H1 (cell line): ENCODE results near the gene NEO1. TPM values are rescaled to one million over a fixed set of nuclear protein-coding genes. Genes with fewer than 3 reads are reported as not detected.

Source experiments
- CTCF ChIA-PET: fragments of 300-600 bp; sonication (Branson Sonifier 250); formaldehyde crosslinking; loops from one replicate; lab custom pipeline; 2021; ENCODE audit not compliant: partially characterized antibody; lab: Charles Lee
- POLR2A ChIA-PET: fragments of 300-600 bp; sonication (Branson Sonifier 250); formaldehyde crosslinking; loops from one replicate; lab custom pipeline; 2021; ENCODE audit warnings: inconsistent platforms; ENCODE audit not compliant: partially characterized antibody; lab: Charles Lee
- DNase-seq, 2 experiments: peaks; one replicate each; pipeline versions ENCODE4 v3.0.0 to v3.0.0-alpha.2; 2010 to 2022; ENCODE audit warnings: low spot score in 2 of 2, low read depth in 1 of 2, mixed read lengths in 1 of 2
- FAIRE-seq: peaks from 2 replicates; lab custom pipeline; 2011; peaks lifted over from hg19 to GRCh38; lab: Jason Lieb, UNC
- H2AFZ ChIP-seq: 2 replicates; pipeline ENCODE4 v1.8.1; 2012; ENCODE audit warnings: low read length, inconsistent platforms
- H2AK5ac ChIP-seq: 2 replicates; pipeline ENCODE4 v1.6.1; 2013; ENCODE audit warnings: low read depth, low read length
- H2BK120ac ChIP-seq: replicated peaks from 2 replicates; pipeline ENCODE3; 2013; ENCODE audit warnings: low read depth, low read length, inconsistent platforms
- H2BK12ac ChIP-seq: 2 replicates; pipeline ENCODE4 v1.6.1; 2013; ENCODE audit warnings: low read depth, low read length
- H2BK15ac ChIP-seq: 2 replicates; pipeline ENCODE4 v1.6.1; 2013; ENCODE audit warnings: low read length
- H2BK20ac ChIP-seq: 2 replicates; pipeline ENCODE4 v1.6.1; 2013; ENCODE audit warnings: low read length
- H2BK5ac ChIP-seq: 2 replicates; pipeline ENCODE4 v1.6.1; 2013; ENCODE audit warnings: low read depth, low read length
- H3K14ac ChIP-seq: 2 replicates; pipeline ENCODE4 v1.6.1; 2013; ENCODE audit warnings: inconsistent platforms; ENCODE audit not compliant: insufficient read length
- H3K18ac ChIP-seq: 2 replicates; pipeline ENCODE4 v1.6.1; 2013; ENCODE audit warnings: low read length; ENCODE audit errors: extremely low read depth
- H3K23ac ChIP-seq: 2 replicates; pipeline ENCODE4 v1.6.1; 2013; ENCODE audit warnings: inconsistent platforms; ENCODE audit not compliant: insufficient read length
- H3K23me2 ChIP-seq: 2 replicates; pipeline ENCODE4 v1.6.1; 2013; ENCODE audit warnings: low read depth, low read length
- H3K27ac ChIP-seq: 2 replicates; pipeline ENCODE4 v1.6.1; 2011; ENCODE audit warnings: low read depth, low read length, inconsistent platforms
- H3K27me3 ChIP-seq, 4 experiments: replicated peaks in 1 of 4; 1 replicate in 1 of 4; 2 replicates in 3 of 4; pipeline versions ENCODE4 v1.6.1 to v1.8.1; 2011 to 2013; ENCODE audit warnings: low read length in 3 of 4, mild to moderate bottlenecking in 3 of 4, inconsistent platforms in 2 of 4, mixed read lengths in 2 of 4, moderate library complexity in 1 of 4; ENCODE audit not compliant: control insufficient read depth in 3 of 4, insufficient read depth in 3 of 4; ENCODE audit errors: extremely low read depth in 1 of 4
- H3K36me3 ChIP-seq, 4 experiments: 2 replicates each; pipeline versions ENCODE4 v1.6.1 to v1.8.1; 2011 to 2013; ENCODE audit warnings: mild to moderate bottlenecking in 4 of 4, low read length in 3 of 4, moderate library complexity in 2 of 4, control low read depth in 1 of 4, inconsistent platforms in 1 of 4; ENCODE audit not compliant: insufficient read depth in 4 of 4, control insufficient read depth in 2 of 4
- H3K4ac ChIP-seq: replicated peaks from 2 replicates; pipeline ENCODE3; 2013; ENCODE audit warnings: low read length, low read depth, mixed read lengths, inconsistent platforms; ENCODE audit not compliant: insufficient read length
- H3K4me1 ChIP-seq, 4 experiments: replicated peaks in 1 of 4; 1 replicate in 1 of 4; 2 replicates in 3 of 4; pipeline versions ENCODE4 v1.6.1 to v1.8.1; 2011 to 2013; ENCODE audit warnings: low read length in 3 of 4, inconsistent platforms in 2 of 4, mixed read lengths in 1 of 4; ENCODE audit not compliant: insufficient read depth in 4 of 4, control insufficient read depth in 3 of 4
- H3K4me2 ChIP-seq, 2 experiments: 2 replicates each; pipeline versions ENCODE4 v1.6.1 to v1.8.1; 2011 to 2013; ENCODE audit warnings: low read depth in 2 of 2, low read length in 2 of 2, control low read depth in 1 of 2, inconsistent platforms in 1 of 2, mild to moderate bottlenecking in 1 of 2; ENCODE audit not compliant: insufficient read depth in 1 of 2
- H3K4me3 ChIP-seq, 4 experiments: fragments of 200-600, 300-600 bp in 1 of 4; sonication (generic), shearing (Covaris generic), sonication (Bioruptor Twin) in 1 of 4; 2 replicates each; pipeline versions ENCODE4 v1.5.1 to v1.8.1; 2011 to 2016; ENCODE audit warnings: low read length in 4 of 4, low read depth in 3 of 4, control low read depth in 2 of 4, inconsistent platforms in 2 of 4, mild to moderate bottlenecking in 2 of 4, mixed read lengths in 1 of 4, moderate library complexity in 1 of 4; ENCODE audit not compliant: insufficient read depth in 2 of 4; ENCODE audit errors: extremely low read depth in 1 of 4
- H3K56ac ChIP-seq: replicated peaks from 2 replicates; pipeline ENCODE3; 2013; ENCODE audit warnings: low read depth, mild to moderate bottlenecking, mixed read lengths, low read length, inconsistent platforms; ENCODE audit not compliant: insufficient read length
- H3K79me1 ChIP-seq: 2 replicates; pipeline ENCODE4 v1.6.1; 2013; ENCODE audit warnings: low read depth, low read length, control low read depth
- H3K79me2 ChIP-seq, 2 experiments: 2 replicates each; pipeline versions ENCODE4 v1.6.1 to v1.8.1; 2012 to 2013; ENCODE audit warnings: low read length in 2 of 2, mild to moderate bottlenecking in 2 of 2, inconsistent platforms in 1 of 2; ENCODE audit not compliant: insufficient read depth in 2 of 2, control insufficient read depth in 1 of 2
- H3K9ac ChIP-seq, 4 experiments: replicated peaks in 1 of 4; 1 replicate in 1 of 4; 2 replicates in 3 of 4; pipeline versions ENCODE4 v1.6.1 to v1.8.1; 2011 to 2013; ENCODE audit warnings: low read depth in 3 of 4, low read length in 3 of 4, control low read depth in 2 of 4, mild to moderate bottlenecking in 2 of 4, moderate library complexity in 2 of 4, inconsistent platforms in 1 of 4; ENCODE audit errors: extremely low read depth in 1 of 4
- H3K9me3 ChIP-seq, 2 experiments: 2 replicates each; pipeline versions ENCODE4 v1.6.1 to v1.8.1; 2012 to 2013; ENCODE audit warnings: mild to moderate bottlenecking in 2 of 2, moderate library complexity in 2 of 2, control low read depth in 1 of 2, inconsistent platforms in 1 of 2, low read depth in 1 of 2, low read length in 1 of 2, mixed read lengths in 1 of 2; ENCODE audit not compliant: insufficient read depth in 2 of 2
- H4K20me1 ChIP-seq, 2 experiments: replicated peaks in 1 of 2; 2 replicates each; pipeline versions ENCODE3 to v1.8.1; 2011 to 2013; ENCODE audit warnings: inconsistent platforms in 2 of 2, low read length in 2 of 2, mild to moderate bottlenecking in 1 of 2; ENCODE audit not compliant: insufficient read depth in 2 of 2, control insufficient read depth in 1 of 2
- H4K5ac ChIP-seq: 2 replicates; pipeline ENCODE4 v1.6.1; 2013; ENCODE audit warnings: low read length, low read depth, mixed read lengths, inconsistent platforms; ENCODE audit not compliant: insufficient read length
- H4K8ac ChIP-seq: 2 replicates; pipeline ENCODE4 v1.8.0; 2013; ENCODE audit warnings: mild to moderate bottlenecking, moderate library complexity, low read length, inconsistent platforms; ENCODE audit not compliant: insufficient read depth; ENCODE audit errors: extremely low read depth
- H4K91ac ChIP-seq: replicated peaks from 2 replicates; pipeline ENCODE3; 2013; ENCODE audit warnings: low read length, mixed read lengths, inconsistent platforms; ENCODE audit not compliant: insufficient read length
- JUND ChIP-seq: IDR thresholded peaks from 2 replicates; pipeline ENCODE4 v1.6.1; 2011; ENCODE audit warnings: mild to moderate bottlenecking, improper control_type of control experiment, low read length
- NANOG ChIP-seq: IDR thresholded peaks from 2 replicates; pipeline ENCODE4 v1.6.1; 2011; ENCODE audit warnings: low read length, low read depth, mild to moderate bottlenecking, inconsistent platforms; ENCODE audit not compliant: insufficient read depth, poor library complexity, severe bottlenecking
- SIN3A ChIP-seq, 2 experiments: IDR thresholded peaks in 1 of 2; conservative IDR thresholded peaks in 1 of 2; 2 replicates each; pipeline ENCODE4 v1.6.1; 2011 to 2012; ENCODE audit warnings: low read length in 2 of 2, improper control_type of control experiment in 1 of 2, low read depth in 1 of 2, mild to moderate bottlenecking in 1 of 2
- SP4 ChIP-seq: IDR thresholded peaks from 2 replicates; pipeline ENCODE4 v1.6.1; 2012; ENCODE audit warnings: low read length, inconsistent platforms
- TAF7 ChIP-seq: optimal IDR thresholded peaks from 2 replicates; pipeline ENCODE3; 2011; ENCODE audit warnings: low read depth, mild to moderate bottlenecking, inconsistent platforms, low read length, moderate library complexity, borderline replicate concordance
- TCF12 ChIP-seq: IDR thresholded peaks from 2 replicates; pipeline ENCODE4 v1.6.1; 2011; ENCODE audit warnings: low read depth, mild to moderate bottlenecking, low read length
- WGBS, 2 experiments: shearing (Covaris generic) in 1 of 2; methylation state at CpG; one replicate each; pipeline versions ENCODE4 v1.1.6 to v1.1.7; 2013 to 2015; ENCODE audit warnings: low lambda C conversion rate in 2 of 2, mixed read lengths in 2 of 2, inconsistent platforms in 1 of 2, low coverage in 1 of 2, missing lambda C conversion rate in 1 of 2; ENCODE audit not compliant: insufficient replicate concordance in 2 of 2, insufficient coverage in 1 of 2, insufficient read length in 1 of 2; ENCODE audit errors: extremely low coverage in 1 of 2, missing lambda C conversion rate in 1 of 2; 5-methylcytosine and 5-hydroxymethylcytosine counted together
- polyA plus RNA-seq, 7 experiments: library from polyadenylated mRNA; depleted of rRNA in 3 of 7; stranded (reverse) in 5 of 7; unstranded in 2 of 7; fragments of >200 nt in 5 of 7; fragments of 200-250 nt in 2 of 7; gene quantifications; 1 replicate in 5 of 7; 2 replicates in 1 of 7; 4 replicates in 1 of 7; pipeline versions ENCODE4 v1.2.1 to v1.2.3, GENCODE V29; 2011 to 2013; ENCODE audit warnings: missing spikeins in 2 of 7, mixed read lengths in 2 of 7
- total RNA-seq: library from RNA; stranded (reverse); fragmentation: NEBNext Ultra II Directional; extraction: Animal tissue kit (Norgen Biotek cat#: 25700); gene quantifications from 2 replicates; pipeline ENCODE4 v1.2.1, GENCODE V29; 2021

NEO1 gene
- total and polyA plus RNA-seq, 2 of the 8 experiments (the other 6 are each of a cell fraction or from before 2014, with no cell fraction given), result 36.0 to 51.0 TPM

- no peak overlapping the region for H3K27ac ChIP-seq
- no peak overlapping the region for H2BK120ac ChIP-seq
- H3K9me3 ChIP-seq, result no peaks in the 10 kb centered on the region
- H2BK20ac ChIP-seq, result no peak overlapping the region
- peaks cover 0 to 1% (median 0%) of the 10 kb centered on the region in 4 experiments; a peak in 1 of 7 replicates for H3K27me3 ChIP-seq
- H3K14ac ChIP-seq, result no peak overlapping the region
- no peak overlapping the region for H3K4ac ChIP-seq
- POLR2A ChIA-PET, result interaction anchor here (0.7 to 2.0 kb wide), 4 partner anchors 8 to 721 kb away, joined by 3 to 6 read pairs (median 3); no protein-coding TSS in a partner anchor
- H3K18ac ChIP-seq, result no peak overlapping the region
- FAIRE-seq (no peak), DNase-seq (no peak)
- H2BK5ac ChIP-seq, result no peak overlapping the region
- peaks cover 0 to 5% (median 2%) of the 10 kb centered on the region in 4 experiments; a peak in 4 of 8 replicates for H3K36me3 ChIP-seq
- 94% methylated on average over 1 of the region's 1 CpG; no CpG with 5 or more reads in 1 of the 2 experiments for WGBS, 2 experiments
- no peaks in the 10 kb centered on the region for H3K79me2 ChIP-seq
- CTCF ChIA-PET, result interaction anchor here (0.6 to 1.1 kb wide), 6 partner anchors 10 to 271 kb away, joined by 3 read pairs; no protein-coding TSS in a partner anchor
- no peak overlapping the region for H3K56ac ChIP-seq
- no peak overlapping the region for H4K91ac ChIP-seq
- no peaks in the 10 kb centered on the region for H3K23me2 ChIP-seq
- H3K79me1 ChIP-seq, result no peaks in the 10 kb centered on the region
- no peak overlapping the region for H3K23ac ChIP-seq
- H3K4me1 ChIP-seq, result peaks cover 0 to 8% (median 2%) of the 10 kb centered on the region in 4 experiments; a peak in 5 of 7 replicates
- no peak overlapping the region for H3K4me3 ChIP-seq
- H2BK12ac ChIP-seq, result no peak overlapping the region; the same call in 1 of the 2 replicates
- H3K9ac ChIP-seq, result no peak overlapping the region
- no peaks in the 10 kb centered on the region for H4K20me1 ChIP-seq
- H4K8ac ChIP-seq, result no peak overlapping the region
- H2AFZ ChIP-seq, result no peak overlapping the region
- H2BK15ac ChIP-seq, result no peak overlapping the region
- no peak overlapping the region for H2AK5ac ChIP-seq
- no peak overlapping the region for H4K5ac ChIP-seq
- no peak overlapping the region for H3K4me2 ChIP-seq
- TF ChIP-seq TCF12 (no peak), SP4 (no peak), TAF7 (no peak), JUND (no peak), SIN3A (conservative IDR thresholded peaks at IDR 0.05 in 1 of 2, IDR thresholded peaks at IDR 0.05 in 1 of 2; ENCODE audit: low read depth in 1 of 2, low read length in 2 of 2) (no peak), NANOG (no peak)
Measured at GRCh38 chr15:73174171-73174570, 121.9 kb downstream of the NEO1 start.
